ENCODE measurements around the gene SORCS2. TPM values are rescaled to one million over a fixed set of nuclear protein-coding genes. Genes with fewer than 3 reads are reported as not detected.

SORCS2 gene
- polyA plus RNA-seq, 1 of the 3 experiments (the other 2 are of a cell fraction): 1.6 TPM

DNA sequence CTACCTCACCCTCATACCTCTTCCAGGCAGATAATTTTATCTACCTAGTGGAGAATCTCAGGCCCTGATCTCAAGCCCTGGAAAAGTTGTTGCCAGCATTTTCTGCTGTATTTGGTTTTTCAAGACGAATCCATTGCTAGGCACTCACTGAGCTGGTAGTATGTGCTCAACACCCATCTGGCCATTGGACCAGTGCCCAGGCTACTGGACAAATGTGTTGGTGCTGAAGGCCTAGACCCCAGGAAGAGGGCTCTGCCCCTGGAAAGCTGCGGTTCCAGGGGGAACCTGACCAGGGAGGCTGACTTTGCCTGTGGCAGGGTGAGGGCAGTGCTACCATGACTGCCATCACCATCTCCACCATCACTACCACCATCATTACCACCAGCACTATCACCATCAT lies 170.0 kb downstream of the SORCS2 start:
- Histone ChIP-seq H3F3A (replicated peaks; ENCODE audit: insufficient read depth) (peaks cover 5% of the 10 kb centered on the region), H3K27me3 (ENCODE audit: insufficient read depth) (peaks cover 8% of the 10 kb centered on the region; the same call in 1 of the 2 replicates), H3K79me2 (ENCODE audit: insufficient read depth) (no peaks in the 10 kb centered on the region), H2AFZ (ENCODE audit: low read depth) (no peak overlapping the region), H3K9me3 (no peaks in the 10 kb centered on the region), H3K4me3 (ENCODE audit: low read depth in 2 of 2, low read length in 1 of 2) (no peak overlapping the region), H3K4me1 (ENCODE audit: control insufficient read depth in 1 of 2, insufficient read depth in 2 of 2, low read depth in 1 of 2, low read length in 1 of 2) (peaks cover 4 to 22% of the 10 kb centered on the region in 2 experiments; a peak in 1 of 4 replicates), H3K27ac (ENCODE audit: low read depth in 2 of 2, low read length in 1 of 2) (no peak overlapping the region), H3K36me3 (replicated peaks in 1 of 2; ENCODE audit: control insufficient read depth in 1 of 2, insufficient read depth in 2 of 2, low read length in 1 of 2) (no peaks in the 10 kb centered on the region), H4K20me1 (ENCODE audit: insufficient read depth) (0 out of 2 replicates have a peak, but pooled peaks cover 5% of the 10 kb centered on the region), H3K4me2 (no peak overlapping the region), H3K9me2 (no peaks in the 10 kb centered on the region), H3K9ac (no peak overlapping the region)
- ChIA-PET CTCF (no interaction called here), POLR2A (no interaction called here)
- no peak for TF ChIP-seq YY1 (IDR thresholded peaks at IDR 0.05; ENCODE audit: low read depth)
- TF ChIP-seq, protein P1, sequence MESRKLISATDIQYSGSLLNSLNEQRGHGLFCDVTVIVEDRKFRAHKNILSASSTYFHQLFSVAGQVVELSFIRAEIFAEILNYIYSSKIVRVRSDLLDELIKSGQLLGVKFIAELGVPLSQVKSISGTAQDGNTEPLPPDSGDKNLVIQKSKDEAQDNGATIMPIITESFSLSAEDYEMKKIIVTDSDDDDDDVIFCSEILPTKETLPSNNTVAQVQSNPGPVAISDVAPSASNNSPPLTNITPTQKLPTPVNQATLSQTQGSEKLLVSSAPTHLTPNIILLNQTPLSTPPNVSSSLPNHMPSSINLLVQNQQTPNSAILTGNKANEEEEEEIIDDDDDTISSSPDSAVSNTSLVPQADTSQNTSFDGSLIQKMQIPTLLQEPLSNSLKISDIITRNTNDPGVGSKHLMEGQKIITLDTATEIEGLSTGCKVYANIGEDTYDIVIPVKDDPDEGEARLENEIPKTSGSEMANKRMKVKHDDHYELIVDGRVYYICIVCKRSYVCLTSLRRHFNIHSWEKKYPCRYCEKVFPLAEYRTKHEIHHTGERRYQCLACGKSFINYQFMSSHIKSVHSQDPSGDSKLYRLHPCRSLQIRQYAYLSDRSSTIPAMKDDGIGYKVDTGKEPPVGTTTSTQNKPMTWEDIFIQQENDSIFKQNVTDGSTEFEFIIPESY (IDR thresholded peaks at IDR 0.05; ENCODE audit: borderline replicate concordance, low read depth): no peak
- TF ChIP-seq, protein P2, sequence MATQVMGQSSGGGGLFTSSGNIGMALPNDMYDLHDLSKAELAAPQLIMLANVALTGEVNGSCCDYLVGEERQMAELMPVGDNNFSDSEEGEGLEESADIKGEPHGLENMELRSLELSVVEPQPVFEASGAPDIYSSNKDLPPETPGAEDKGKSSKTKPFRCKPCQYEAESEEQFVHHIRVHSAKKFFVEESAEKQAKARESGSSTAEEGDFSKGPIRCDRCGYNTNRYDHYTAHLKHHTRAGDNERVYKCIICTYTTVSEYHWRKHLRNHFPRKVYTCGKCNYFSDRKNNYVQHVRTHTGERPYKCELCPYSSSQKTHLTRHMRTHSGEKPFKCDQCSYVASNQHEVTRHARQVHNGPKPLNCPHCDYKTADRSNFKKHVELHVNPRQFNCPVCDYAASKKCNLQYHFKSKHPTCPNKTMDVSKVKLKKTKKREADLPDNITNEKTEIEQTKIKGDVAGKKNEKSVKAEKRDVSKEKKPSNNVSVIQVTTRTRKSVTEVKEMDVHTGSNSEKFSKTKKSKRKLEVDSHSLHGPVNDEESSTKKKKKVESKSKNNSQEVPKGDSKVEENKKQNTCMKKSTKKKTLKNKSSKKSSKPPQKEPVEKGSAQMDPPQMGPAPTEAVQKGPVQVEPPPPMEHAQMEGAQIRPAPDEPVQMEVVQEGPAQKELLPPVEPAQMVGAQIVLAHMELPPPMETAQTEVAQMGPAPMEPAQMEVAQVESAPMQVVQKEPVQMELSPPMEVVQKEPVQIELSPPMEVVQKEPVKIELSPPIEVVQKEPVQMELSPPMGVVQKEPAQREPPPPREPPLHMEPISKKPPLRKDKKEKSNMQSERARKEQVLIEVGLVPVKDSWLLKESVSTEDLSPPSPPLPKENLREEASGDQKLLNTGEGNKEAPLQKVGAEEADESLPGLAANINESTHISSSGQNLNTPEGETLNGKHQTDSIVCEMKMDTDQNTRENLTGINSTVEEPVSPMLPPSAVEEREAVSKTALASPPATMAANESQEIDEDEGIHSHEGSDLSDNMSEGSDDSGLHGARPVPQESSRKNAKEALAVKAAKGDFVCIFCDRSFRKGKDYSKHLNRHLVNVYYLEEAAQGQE (IDR thresholded peaks at IDR 0.05; ENCODE audit: low read depth, low read length): no peak
- no peak for TF ChIP-seq SMC3 (IDR thresholded peaks at IDR 0.05; ENCODE audit: low read depth, low read length)
- no peak for TF ChIP-seq ELF1 (IDR thresholded peaks at IDR 0.05)
- no peak for TF ChIP-seq GABPA (IDR thresholded peaks at IDR 0.05; ENCODE audit: low read depth)
- no peak for TF ChIP-seq JUND (IDR thresholded peaks at IDR 0.05)
- TF ChIP-seq RCOR1 (IDR thresholded peaks at IDR 0.05; ENCODE audit: low read length): no peak
- TF ChIP-seq, protein P3, sequence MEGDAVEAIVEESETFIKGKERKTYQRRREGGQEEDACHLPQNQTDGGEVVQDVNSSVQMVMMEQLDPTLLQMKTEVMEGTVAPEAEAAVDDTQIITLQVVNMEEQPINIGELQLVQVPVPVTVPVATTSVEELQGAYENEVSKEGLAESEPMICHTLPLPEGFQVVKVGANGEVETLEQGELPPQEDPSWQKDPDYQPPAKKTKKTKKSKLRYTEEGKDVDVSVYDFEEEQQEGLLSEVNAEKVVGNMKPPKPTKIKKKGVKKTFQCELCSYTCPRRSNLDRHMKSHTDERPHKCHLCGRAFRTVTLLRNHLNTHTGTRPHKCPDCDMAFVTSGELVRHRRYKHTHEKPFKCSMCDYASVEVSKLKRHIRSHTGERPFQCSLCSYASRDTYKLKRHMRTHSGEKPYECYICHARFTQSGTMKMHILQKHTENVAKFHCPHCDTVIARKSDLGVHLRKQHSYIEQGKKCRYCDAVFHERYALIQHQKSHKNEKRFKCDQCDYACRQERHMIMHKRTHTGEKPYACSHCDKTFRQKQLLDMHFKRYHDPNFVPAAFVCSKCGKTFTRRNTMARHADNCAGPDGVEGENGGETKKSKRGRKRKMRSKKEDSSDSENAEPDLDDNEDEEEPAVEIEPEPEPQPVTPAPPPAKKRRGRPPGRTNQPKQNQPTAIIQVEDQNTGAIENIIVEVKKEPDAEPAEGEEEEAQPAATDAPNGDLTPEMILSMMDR (IDR thresholded peaks at IDR 0.05): no peak
- TF ChIP-seq RAD21 (IDR thresholded peaks at IDR 0.05; ENCODE audit: low read length): no peak
- TF ChIP-seq NFIC (IDR thresholded peaks at IDR 0.05; ENCODE audit: borderline replicate concordance): no peak
- no peak for TF ChIP-seq RXRA (IDR thresholded peaks at IDR 0.05; ENCODE audit: borderline replicate concordance, low read depth)
- DNase-seq: no peak
- WGBS (ENCODE audit: low lambda C conversion rate): 69% methylated on average over 2 of the region's 2 CpGs

Measured in SK-N-SH (cell line).